ENCODE data around the gene LRFN2.

Gene LRFN2

GRCh38 chr6:40425192-40425919 lies 161.8 kb downstream of the LRFN2 start:
- H3K27ac ChIP-seq: no peak overlapping the region
- CTCF ChIA-PET: no interaction called here
- DNase-seq (ENCODE audit: low spot score): no peak
- TF ChIP-seq CTCF (conservative IDR thresholded peaks at IDR 0.05; ENCODE audit: low read depth): no peak
- POLR2A ChIA-PET (ENCODE audit: low non-redundant PET): no interaction called here

GRCh38 chr6:40422046-40422445 lies 165.1 kb downstream of the LRFN2 start:
- H3K27ac ChIP-seq: no peak overlapping the region
- DNase-seq (ENCODE audit: low spot score): no peak
- ChIA-PET POLR2A (ENCODE audit: low non-redundant PET) (no interaction called here), CTCF (no interaction called here)
- no peak for TF ChIP-seq CTCF (conservative IDR thresholded peaks at IDR 0.05; ENCODE audit: low read depth)

- ChIA-PET CTCF (interaction anchor here (0.7 to 1.1 kb wide), 2 partner anchors 294 to 608 kb away, joined by 3 read pairs; no protein-coding TSS in a partner anchor), POLR2A (ENCODE audit: low non-redundant PET) (no interaction called here)
- TF ChIP-seq CTCF (conservative IDR thresholded peaks at IDR 0.05; ENCODE audit: low read depth): no peak
- no peak overlapping the region for H3K27ac ChIP-seq
- DNase-seq (ENCODE audit: low spot score): no peak
These were observed 167.0 kb downstream of the LRFN2 start for GRCh38 chr6:40419946-40420728.

GRCh38 chr6:40419377-40419776 lies 167.8 kb downstream of the LRFN2 start:
- ChIA-PET CTCF (interaction anchor here (0.6 to 1.1 kb wide), 2 partner anchors 13 to 609 kb away, joined by 3 read pairs; no protein-coding TSS in a partner anchor), POLR2A (ENCODE audit: low non-redundant PET) (no interaction called here)
- no peak for TF ChIP-seq CTCF (conservative IDR thresholded peaks at IDR 0.05; ENCODE audit: low read depth)
- no peak overlapping the region for H3K27ac ChIP-seq
- DNase-seq (ENCODE audit: low spot score): peak; percentile 45

GRCh38 chr6:40417031-40417430 lies 170.1 kb downstream of the LRFN2 start:
- CTCF ChIA-PET: no interaction called here
- POLR2A ChIA-PET (ENCODE audit: low non-redundant PET): no interaction called here
- no peak for TF ChIP-seq CTCF (conservative IDR thresholded peaks at IDR 0.05; ENCODE audit: low read depth)

GRCh38 chr6:40414617-40415016 lies 172.5 kb downstream of the LRFN2 start:
- ChIA-PET POLR2A (ENCODE audit: low non-redundant PET) (no interaction called here), CTCF (no interaction called here)
- DNase-seq (ENCODE audit: low spot score): no peak
- H3K27ac ChIP-seq: no peak overlapping the region
- no peak for TF ChIP-seq CTCF (conservative IDR thresholded peaks at IDR 0.05; ENCODE audit: low read depth)

More at GRCh38 chr6:40417031-40417430, 170.1 kb downstream of the LRFN2 start:
- no peak for DNase-seq (ENCODE audit: low spot score)
- H3K27ac ChIP-seq: no peak overlapping the region
